ENCODE measurements around the gene RAB6A. TPM values are rescaled to one million over a fixed set of nuclear protein-coding genes. Genes with fewer than 3 reads are reported as not detected.

Gene RAB6A
- total and polyA plus RNA-seq, 2 of the 8 experiments (the other 6 are each of a cell fraction or from before 2014, with no cell fraction given), result 24.4 to 88.6 TPM

- no peak overlapping the region for H4K5ac ChIP-seq (ENCODE audit: insufficient read length, low read depth, low read length)
- 95% methylated on average over 1 of the region's 1 CpG; no CpG with 5 or more reads in 1 of the 2 experiments for WGBS, 2 experiments (ENCODE audit: extremely low coverage in 1 of 2, insufficient coverage in 1 of 2, insufficient read length in 1 of 2, insufficient replicate concordance in 2 of 2, low coverage in 1 of 2, low lambda C conversion rate in 2 of 2, missing lambda C conversion rate in 1 of 2)
- FAIRE-seq (no peak), DNase-seq (ENCODE audit: low read depth in 1 of 2, low spot score in 2 of 2) (no peak)
- TF ChIP-seq SP2 (IDR thresholded peaks at IDR 0.05; ENCODE audit: low read length), result no peak
- no peak for TF ChIP-seq EZH2 (IDR thresholded peaks at IDR 0.05; ENCODE audit: low read depth, low read length, severe bottlenecking)
- no peak for TF ChIP-seq TCF12 (IDR thresholded peaks at IDR 0.05; ENCODE audit: low read depth, low read length)
- no peak for TF ChIP-seq RBBP5 (IDR thresholded peaks at IDR 0.05; ENCODE audit: borderline replicate concordance, low read depth, low read length)
- no peak for TF ChIP-seq TBP (IDR thresholded peaks at IDR 0.05; ENCODE audit: low read depth, low read length)
- TF ChIP-seq RNF2 (IDR thresholded peaks at IDR 0.05; ENCODE audit: borderline replicate concordance, low read depth, low read length, missing control alignments, poor library complexity, severe bottlenecking), result no peak
- TF ChIP-seq HDAC6 (IDR thresholded peaks at IDR 0.05; ENCODE audit: low read depth, low read length), result no peak
- TF ChIP-seq FOSL1 (IDR thresholded peaks at IDR 0.05; ENCODE audit: insufficient read depth, low read depth, low read length), result no peak
- TF ChIP-seq ASH2L (IDR thresholded peaks at IDR 0.05; ENCODE audit: low read length), result no peak
- no peak for TF ChIP-seq GTF2F1 (IDR thresholded peaks at IDR 0.05; ENCODE audit: borderline replicate concordance, low read depth, low read length)
- CTCF ChIA-PET (ENCODE audit: partially characterized antibody), result interaction anchor here (0.7 to 1.1 kb wide), 2 partner anchors 42 to 374 kb away, joined by 3 read pairs; no protein-coding TSS in a partner anchor
- H3K23ac ChIP-seq (ENCODE audit: insufficient read length), result no peak overlapping the region
- no peak overlapping the region for H4K8ac ChIP-seq (ENCODE audit: extremely low read depth, insufficient read depth, low read length)
- H3K23me2 ChIP-seq (ENCODE audit: low read depth, low read length), result no peaks in the 10 kb centered on the region
- no peak overlapping the region for H2BK20ac ChIP-seq (ENCODE audit: low read length)
- H3K79me1 ChIP-seq (ENCODE audit: low read depth, low read length), result no peaks in the 10 kb centered on the region
- POLR2A ChIA-PET (ENCODE audit: partially characterized antibody), result no interaction called here
- no peaks in the 10 kb centered on the region for H3K4me1 ChIP-seq (replicated peaks in 1 of 4; ENCODE audit: control insufficient read depth in 3 of 4, insufficient read depth in 4 of 4, low read length in 3 of 4)
- H2AK5ac ChIP-seq (ENCODE audit: low read depth, low read length), result no peak overlapping the region
- no peak overlapping the region for H2BK120ac ChIP-seq (replicated peaks; ENCODE audit: low read depth, low read length)
- no peak overlapping the region for H3K18ac ChIP-seq (ENCODE audit: extremely low read depth, low read length)
- no peak overlapping the region for H2BK5ac ChIP-seq (ENCODE audit: low read depth, low read length)
- no peak overlapping the region for H3K14ac ChIP-seq (ENCODE audit: insufficient read length)
- H4K20me1 ChIP-seq (replicated peaks in 1 of 2; ENCODE audit: control insufficient read depth in 1 of 2, insufficient read depth in 2 of 2, low read length in 2 of 2), result no peaks in the 10 kb centered on the region
- no peak overlapping the region for H2BK12ac ChIP-seq (ENCODE audit: low read depth, low read length)
- H3K9me3 ChIP-seq (ENCODE audit: insufficient read depth in 2 of 2, low read depth in 1 of 2, low read length in 1 of 2), result no peaks in the 10 kb centered on the region
- no peak overlapping the region for H3K9ac ChIP-seq (replicated peaks in 1 of 4; ENCODE audit: extremely low read depth in 1 of 4, low read depth in 3 of 4, low read length in 3 of 4)
- H3K27ac ChIP-seq (ENCODE audit: low read depth, low read length), result no peak overlapping the region
- 0 out of 7 replicates have a peak, but pooled peaks cover 0 to under 1% (median 0%) of the 10 kb centered on the region in 4 experiments for H3K27me3 ChIP-seq (replicated peaks in 1 of 4; ENCODE audit: control insufficient read depth in 3 of 4, extremely low read depth in 1 of 4, insufficient read depth in 3 of 4, low read length in 3 of 4)
- no peak overlapping the region for H3K4me2 ChIP-seq (ENCODE audit: insufficient read depth in 1 of 2, low read depth in 2 of 2, low read length in 2 of 2)
- H3K4me3 ChIP-seq (ENCODE audit: extremely low read depth in 1 of 4, insufficient read depth in 2 of 4, low read depth in 3 of 4, low read length in 4 of 4), result no peak overlapping the region
- no peak overlapping the region for H2AFZ ChIP-seq (ENCODE audit: low read length)
- H2BK15ac ChIP-seq (ENCODE audit: low read length), result no peak overlapping the region
- no peaks in the 10 kb centered on the region for H3K79me2 ChIP-seq (ENCODE audit: control insufficient read depth in 1 of 2, insufficient read depth in 2 of 2, low read length in 2 of 2)
- no peak overlapping the region for H3K56ac ChIP-seq (replicated peaks; ENCODE audit: insufficient read length, low read depth, low read length)
- no peaks in the 10 kb centered on the region for H3K36me3 ChIP-seq (ENCODE audit: control insufficient read depth in 2 of 4, insufficient read depth in 4 of 4, low read length in 3 of 4)
- H4K91ac ChIP-seq (replicated peaks; ENCODE audit: insufficient read length, low read length), result no peak overlapping the region
- no peak overlapping the region for H3K4ac ChIP-seq (replicated peaks; ENCODE audit: insufficient read length, low read depth, low read length)
Measured at GRCh38 chr11:73667891-73668290, 93.0 kb downstream of the RAB6A start.

Data from H1 (cell line).